HG03432 (cell line): ENCODE data around the gene ZNF787.

ENCODE experiments used
- ATAC-seq: cut with Tn5 transposase; IDR thresholded peaks from one replicate; pipeline ENCODE4 v1.9.1; 2021; ENCODE audit warnings: mild to moderate bottlenecking, moderate library complexity; ENCODE audit not compliant: unreplicated experiment

ZNF787 gene

GRCh38 chr19:56089344-56089743 lies 31.8 kb downstream of the ZNF787 start:
- ATAC-seq: no peak

- ATAC-seq: no peak
Measured at GRCh38 chr19:56088497-56089215, 32.4 kb downstream of the ZNF787 start.

- no peak for ATAC-seq
Measured at GRCh38 chr19:56087647-56088496, 33.2 kb downstream of the ZNF787 start.

GRCh38 chr19:56086671-56087430 lies 34.2 kb downstream of the ZNF787 start:
- ATAC-seq: no peak

- no peak for ATAC-seq
Measured at GRCh38 chr19:56085571-56086275, 35.4 kb downstream of the ZNF787 start.

- ATAC-seq: no peak
Measured at GRCh38 chr19:56084835-56085536, 36.1 kb downstream of the ZNF787 start.

GRCh38 chr19:56083668-56084067 lies 37.4 kb downstream of the ZNF787 start:
- ATAC-seq: no peak

- ATAC-seq: peak; percentile 83
Measured at GRCh38 chr19:56080669-56081401, 40.3 kb downstream of the ZNF787 start.

- ATAC-seq: no peak
Measured at GRCh38 chr19:56079609-56080008, 41.5 kb downstream of the ZNF787 start.

GRCh38 chr19:56076498-56076897 lies 44.6 kb downstream of the ZNF787 start:
- no peak for ATAC-seq

- ATAC-seq: no peak
Measured at GRCh38 chr19:56071151-56071550, 49.9 kb downstream of the ZNF787 start.

- no peak for ATAC-seq
Measured at GRCh38 chr19:56069642-56070041, 51.5 kb downstream of the ZNF787 start.

GRCh38 chr19:56066152-56067023 lies 54.7 kb downstream of the ZNF787 start:
- ATAC-seq: peak; percentile 68

GRCh38 chr19:56053596-56053995 lies 67.5 kb downstream of the ZNF787 start:
- no peak for ATAC-seq
